IPS-18a (cell line): ENCODE results near the gene TTC27.

Source experiments
- H3K27ac ChIP-seq: one replicate; pipeline ENCODE4 v1.5.1; 2013; ENCODE audit warnings: low read length
- H3K27me3 ChIP-seq: one replicate; pipeline ENCODE4 v1.6.1; 2013; ENCODE audit warnings: mild to moderate bottlenecking, low read length; ENCODE audit not compliant: control insufficient read depth, insufficient read depth
- H3K36me3 ChIP-seq: one replicate; pipeline ENCODE4 v1.6.1; 2013; ENCODE audit warnings: low read depth, low read length; ENCODE audit not compliant: control insufficient read depth
- H3K4me1 ChIP-seq: one replicate; pipeline ENCODE4 v1.6.1; 2013; ENCODE audit warnings: low read depth, low read length; ENCODE audit not compliant: control insufficient read depth
- H3K4me3 ChIP-seq: one replicate; pipeline ENCODE4 v1.5.1; 2013; ENCODE audit warnings: low read length
- H3K9ac ChIP-seq: one replicate; pipeline ENCODE4 v1.6.1; 2013; ENCODE audit warnings: mild to moderate bottlenecking, low read length, moderate library complexity
- H3K9me3 ChIP-seq: one replicate; pipeline ENCODE4 v1.6.1; 2013; ENCODE audit warnings: low read depth, low read length; ENCODE audit not compliant: control insufficient read depth

TTC27 gene

DNA sequence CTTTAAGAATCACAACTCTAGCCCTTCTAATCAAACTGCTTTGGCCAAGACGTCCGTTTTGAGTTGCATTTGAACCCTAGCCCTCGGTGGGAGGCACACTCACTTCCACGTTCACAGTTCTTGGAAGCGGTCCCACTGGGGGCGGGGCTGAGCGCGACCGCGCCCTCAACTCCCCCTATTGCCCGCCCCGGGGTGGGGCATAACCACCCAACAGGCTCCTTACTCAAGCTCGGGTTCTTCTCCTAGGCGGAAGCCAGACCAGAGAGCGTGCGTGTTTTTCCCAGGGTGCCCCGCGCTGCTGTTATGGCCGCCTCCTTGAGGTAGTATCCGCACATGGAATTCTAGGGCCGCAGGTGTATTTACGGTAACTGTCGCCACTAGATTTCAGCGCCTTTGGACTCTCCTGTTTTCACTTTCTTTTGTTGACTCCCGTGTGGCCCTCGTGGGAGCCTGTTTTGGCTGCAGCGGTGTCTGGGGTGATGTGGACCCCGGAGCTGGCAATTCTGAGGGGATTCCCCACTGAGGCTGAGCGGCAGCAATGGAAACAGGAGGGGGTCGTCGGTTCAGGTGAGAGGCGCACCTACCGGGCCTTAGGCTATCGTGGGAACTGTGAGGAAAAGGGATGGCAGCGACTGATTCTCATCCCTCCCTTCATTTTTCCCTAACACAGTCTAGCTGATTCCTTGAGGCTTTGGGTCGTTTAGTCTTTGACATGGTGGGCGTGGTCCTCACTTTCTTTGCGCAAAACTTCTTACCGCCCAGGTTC is at the start of gene TTC27:
Gene TTC27 (plus strand): TSS at position 237 of the 766 bp plus-strand sequence. CDS start 243 bp downstream, at position 480.
- peak within 1 kb of the TSS; percentile 95 for H3K4me3 ChIP-seq
- H3K4me1 ChIP-seq = no peaks in the 10 kb centered on the region
- no peaks in the 10 kb centered on the region for H3K9me3 ChIP-seq
- H3K27me3 ChIP-seq = no peaks in the 10 kb centered on the region
- H3K9ac ChIP-seq = peak within 1 kb of the TSS; percentile 86
- H3K27ac ChIP-seq = peak within 1 kb of the TSS; percentile 55
- no peaks in the 10 kb centered on the region for H3K36me3 ChIP-seq

DNA sequence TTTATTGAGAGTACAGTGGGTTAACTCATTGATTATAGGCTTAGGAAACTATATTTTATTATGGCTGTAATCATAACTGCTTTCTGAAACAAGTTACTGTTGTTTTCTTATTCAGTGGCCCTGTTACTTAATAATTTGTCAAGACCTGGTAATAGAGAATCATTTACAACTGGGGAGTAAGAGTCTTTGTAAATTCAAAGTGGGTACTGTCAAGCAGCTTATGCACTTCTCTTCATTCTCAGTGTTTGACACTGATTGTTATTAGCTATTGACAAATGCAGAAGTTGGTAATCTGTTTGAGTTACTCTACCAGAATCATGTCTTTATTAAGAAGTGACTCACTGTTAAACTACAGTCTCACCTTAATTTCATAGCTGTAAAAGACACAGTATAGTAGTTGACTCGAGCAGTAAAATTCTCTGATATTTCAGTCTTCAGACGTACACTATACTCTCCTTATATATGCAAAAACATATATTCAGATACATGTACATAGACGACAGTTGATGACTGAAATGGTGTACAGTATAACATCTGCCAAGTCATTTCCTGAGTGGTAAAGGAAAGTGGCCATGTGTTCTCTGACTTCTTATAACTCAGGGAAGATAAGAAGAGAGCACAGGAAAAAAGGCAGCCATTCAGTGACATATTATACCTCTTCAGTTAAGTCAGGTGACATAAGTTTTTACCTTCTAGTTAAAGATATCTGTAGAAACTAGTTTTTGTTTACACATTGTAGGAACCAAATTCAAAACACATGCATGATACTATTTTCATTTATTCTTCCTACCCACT is 36.0 kb upstream of the TTC27 start:
- Histone ChIP-seq H3K27me3 (no peaks in the 10 kb centered on the region), H3K4me3 (no peak overlapping the region), H3K9ac (no peak overlapping the region), H3K27ac (no peak overlapping the region), H3K9me3 (no peaks in the 10 kb centered on the region), H3K36me3 (no peaks in the 10 kb centered on the region), H3K4me1 (no peaks in the 10 kb centered on the region)

DNA sequence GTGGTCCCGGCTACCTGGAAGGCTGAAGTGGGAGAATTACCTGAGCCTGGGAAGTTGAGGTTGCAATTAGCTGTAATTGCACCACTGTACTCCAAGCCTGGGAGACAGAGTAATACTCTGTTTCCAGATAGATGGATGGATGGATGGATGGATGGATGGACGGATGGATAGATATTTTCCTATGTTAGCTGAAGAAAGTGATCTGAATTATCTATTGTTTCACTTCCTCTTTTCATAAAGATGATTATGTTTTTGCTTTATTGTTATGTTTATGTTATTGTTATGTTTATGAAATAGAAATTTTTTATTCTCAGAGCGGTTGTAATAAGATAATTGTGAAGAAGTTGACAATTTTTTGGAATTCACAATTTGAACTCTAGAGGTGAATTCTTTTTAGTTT is 33.3 kb upstream of the TTC27 start:
- Histone ChIP-seq H3K4me3 (no peak overlapping the region), H3K27ac (no peak overlapping the region), H3K27me3 (no peaks in the 10 kb centered on the region), H3K9ac (no peak overlapping the region), H3K36me3 (peaks cover 4% of the 10 kb centered on the region), H3K9me3 (no peaks in the 10 kb centered on the region), H3K4me1 (no peaks in the 10 kb centered on the region)

DNA sequence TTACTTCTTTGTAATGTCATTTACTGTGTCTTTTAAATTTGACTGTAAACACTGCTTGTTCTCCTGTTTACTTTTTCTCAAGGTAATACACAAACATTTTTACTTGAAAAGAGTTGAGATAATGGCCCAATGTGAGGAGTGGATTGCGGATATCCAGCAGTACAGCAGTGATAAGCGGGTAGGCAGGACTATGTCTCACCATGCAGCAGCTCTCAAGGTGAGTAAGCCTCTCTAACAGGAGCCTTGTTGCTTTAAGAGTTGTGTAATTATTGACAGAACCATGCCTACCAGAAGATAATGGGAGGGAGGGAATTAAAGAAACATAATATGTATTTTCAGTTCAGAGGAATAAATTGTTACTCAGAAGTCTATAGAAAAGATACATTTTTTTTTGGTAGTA is 16.5 kb upstream of the TTC27 start:
- Histone ChIP-seq H3K9me3 (no peaks in the 10 kb centered on the region), H3K4me3 (no peak overlapping the region), H3K27me3 (no peaks in the 10 kb centered on the region), H3K27ac (no peak overlapping the region), H3K36me3 (peaks cover 18% of the 10 kb centered on the region), H3K9ac (no peak overlapping the region), H3K4me1 (no peaks in the 10 kb centered on the region)

DNA sequence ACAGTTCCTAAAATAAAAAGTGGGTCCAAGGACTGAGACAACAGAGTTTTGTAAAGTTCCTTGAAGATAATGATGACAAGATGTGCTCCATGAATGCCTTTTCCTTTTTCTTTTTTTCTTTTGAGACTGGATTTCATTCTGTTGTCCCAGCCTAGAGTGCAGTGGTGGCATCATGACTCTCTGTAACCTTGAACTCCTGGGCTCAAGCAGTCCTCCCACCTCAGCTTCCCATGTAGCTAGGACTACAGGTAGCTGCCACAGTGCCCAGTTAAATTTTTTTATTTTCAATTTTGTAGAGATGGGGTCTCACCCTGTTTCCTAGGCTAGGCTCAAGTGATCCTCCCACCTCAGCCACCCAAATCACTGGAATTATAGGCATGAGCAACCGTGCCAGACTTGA is 16.1 kb upstream of the TTC27 start:
- Histone ChIP-seq H3K27me3 (no peaks in the 10 kb centered on the region), H3K36me3 (peaks cover 20% of the 10 kb centered on the region), H3K9ac (no peak overlapping the region), H3K9me3 (no peaks in the 10 kb centered on the region), H3K27ac (no peak overlapping the region), H3K4me1 (no peaks in the 10 kb centered on the region), H3K4me3 (no peak overlapping the region)

DNA sequence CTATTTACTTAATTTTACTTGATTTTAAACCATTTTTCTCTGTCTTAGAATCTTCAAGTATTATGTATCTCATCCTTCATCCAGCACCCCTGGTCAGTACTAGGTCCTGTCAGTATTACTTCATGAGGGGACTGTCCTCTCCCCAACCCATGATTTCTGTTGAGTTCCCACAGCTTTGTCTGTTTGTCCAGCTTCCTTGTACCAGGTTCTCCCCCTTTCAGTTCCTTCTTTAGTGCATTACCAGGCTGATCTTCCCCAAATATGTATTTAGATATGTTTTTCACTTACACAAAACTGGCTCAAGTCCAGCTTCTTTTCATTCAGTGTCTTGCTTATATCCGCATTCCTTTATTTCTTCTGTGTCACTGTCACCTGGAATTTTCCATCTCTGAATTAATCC is 13.8 kb upstream of the TTC27 start:
- H3K36me3 ChIP-seq = peaks cover 35% of the 10 kb centered on the region
- no peak overlapping the region for H3K9ac ChIP-seq
- H3K27me3 ChIP-seq = no peaks in the 10 kb centered on the region

DNA sequence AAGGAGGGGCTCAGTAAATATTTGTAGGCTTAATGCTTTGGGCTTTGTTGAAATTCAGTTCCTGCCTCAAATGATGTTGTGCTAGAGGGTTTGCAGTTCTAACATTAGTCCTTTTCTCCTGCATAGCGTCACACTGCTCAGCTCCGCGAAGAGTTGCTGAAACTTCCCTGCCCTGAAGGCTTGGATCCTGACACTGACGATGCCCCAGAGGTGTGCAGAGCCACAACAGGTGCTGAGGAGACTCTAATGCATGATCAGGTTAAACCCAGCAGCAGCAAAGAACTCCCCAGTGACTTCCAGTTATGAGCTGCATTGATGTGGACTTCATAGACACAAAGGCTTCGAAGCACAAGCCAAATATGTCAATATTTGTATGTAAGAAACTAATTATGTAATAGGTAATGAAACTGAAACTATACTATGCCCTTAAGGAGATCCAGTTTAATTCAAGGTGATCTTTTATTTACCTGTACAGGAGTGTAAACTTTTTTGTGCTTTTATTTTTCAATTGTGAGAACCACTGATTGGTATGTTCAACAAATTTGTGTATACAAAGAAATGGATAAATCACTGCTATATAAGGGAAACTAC is 10.2 kb upstream of the TTC27 start:
- Histone ChIP-seq H3K4me1 (no peaks in the 10 kb centered on the region), H3K27ac (no peak overlapping the region), H3K4me3 (no peak overlapping the region), H3K9me3 (no peaks in the 10 kb centered on the region), H3K9ac (no peak overlapping the region), H3K27me3 (no peaks in the 10 kb centered on the region), H3K36me3 (peaks cover 30% of the 10 kb centered on the region)

More for the DNA sequence above, 13.8 kb upstream of the TTC27 start:
- Histone ChIP-seq H3K4me3 (no peak overlapping the region), H3K4me1 (no peaks in the 10 kb centered on the region), H3K9me3 (no peaks in the 10 kb centered on the region), H3K27ac (no peak overlapping the region)

DNA sequence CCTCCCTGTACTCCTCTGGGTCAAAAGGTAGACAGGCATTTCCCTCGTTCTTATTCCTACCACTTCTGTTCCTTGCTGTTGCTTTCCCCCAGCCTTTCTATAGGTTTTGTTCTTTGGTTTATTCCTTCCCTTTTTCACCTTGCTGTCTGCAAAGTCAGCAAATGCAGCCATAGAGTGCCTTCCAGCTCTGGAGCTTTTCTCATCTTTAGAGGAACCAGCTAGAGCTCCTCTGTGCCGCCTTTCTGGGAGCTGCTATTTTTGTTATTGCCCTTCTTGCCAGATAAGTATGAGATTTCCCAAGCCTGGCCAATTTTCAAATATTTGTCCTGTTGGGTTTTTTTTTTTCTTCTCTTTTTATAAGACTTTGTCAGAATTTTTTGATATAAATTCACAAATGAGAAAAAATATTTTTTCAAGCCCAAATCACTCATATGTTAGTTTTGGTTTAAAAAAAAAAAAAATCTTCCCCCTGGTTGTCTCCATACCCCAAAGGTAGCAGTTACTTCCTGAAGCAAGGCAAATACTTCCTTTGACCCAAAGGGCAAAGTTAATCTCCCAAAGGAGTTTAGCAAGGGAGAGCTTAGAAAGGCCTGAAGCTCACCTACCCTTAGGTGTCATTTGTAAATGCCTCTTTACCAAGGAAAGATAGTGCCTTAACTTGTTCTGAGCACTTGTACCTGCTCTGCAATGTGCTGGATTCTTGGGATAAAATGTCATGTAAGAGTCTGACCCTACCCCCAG is 5.1 kb upstream of the TTC27 start:
- Histone ChIP-seq H3K9ac (no peak overlapping the region), H3K4me1 (no peaks in the 10 kb centered on the region), H3K27ac (no peak overlapping the region), H3K27me3 (no peaks in the 10 kb centered on the region), H3K36me3 (peaks cover 16% of the 10 kb centered on the region), H3K4me3 (no peak overlapping the region), H3K9me3 (no peaks in the 10 kb centered on the region)

DNA sequence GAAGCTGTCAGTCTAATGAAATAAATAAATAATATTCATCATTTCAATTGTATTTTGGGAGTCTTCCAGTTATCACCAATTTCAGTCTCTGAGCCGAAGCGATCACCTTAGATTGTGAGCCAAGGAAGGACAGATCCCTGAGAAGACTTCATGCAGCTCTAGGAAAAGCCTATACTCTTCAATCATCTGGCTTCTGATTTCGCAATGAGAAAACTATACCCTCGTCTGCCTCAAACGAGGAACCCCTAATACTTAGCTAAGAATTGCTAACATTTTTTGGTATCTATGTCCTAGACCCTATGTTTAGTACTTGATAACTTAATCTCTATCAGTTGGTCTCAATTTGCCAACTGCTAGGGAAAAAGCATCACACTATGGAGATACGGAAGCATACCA is 4.5 kb upstream of the TTC27 start:
- Histone ChIP-seq H3K9me3 (no peaks in the 10 kb centered on the region), H3K27ac (no peak overlapping the region), H3K4me3 (no peak overlapping the region), H3K36me3 (peaks cover 10% of the 10 kb centered on the region), H3K9ac (no peak overlapping the region), H3K27me3 (no peaks in the 10 kb centered on the region), H3K4me1 (no peaks in the 10 kb centered on the region)

DNA sequence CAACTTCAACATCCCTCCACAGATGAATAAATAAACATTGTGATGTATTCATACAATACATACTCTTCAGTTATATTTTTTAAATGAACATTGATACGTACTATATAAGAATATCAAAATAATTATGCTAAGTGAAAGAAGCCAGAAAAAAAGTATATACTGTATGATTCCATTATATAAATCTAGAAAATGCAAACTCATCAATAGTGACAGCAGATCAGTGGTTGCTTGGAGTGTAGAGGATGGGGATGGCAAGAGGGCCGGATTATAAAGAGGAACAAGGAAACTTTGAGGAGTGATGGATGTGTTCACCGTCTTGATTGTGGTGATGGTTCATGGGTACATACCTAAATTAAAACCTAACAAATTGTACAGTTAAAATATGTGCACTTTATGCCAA is 3.0 kb upstream of the TTC27 start:
- Histone ChIP-seq H3K27ac (no peak overlapping the region), H3K4me3 (no peak overlapping the region), H3K36me3 (peaks cover 5% of the 10 kb centered on the region), H3K27me3 (no peaks in the 10 kb centered on the region), H3K4me1 (no peaks in the 10 kb centered on the region), H3K9ac (no peak overlapping the region), H3K9me3 (no peaks in the 10 kb centered on the region)

DNA sequence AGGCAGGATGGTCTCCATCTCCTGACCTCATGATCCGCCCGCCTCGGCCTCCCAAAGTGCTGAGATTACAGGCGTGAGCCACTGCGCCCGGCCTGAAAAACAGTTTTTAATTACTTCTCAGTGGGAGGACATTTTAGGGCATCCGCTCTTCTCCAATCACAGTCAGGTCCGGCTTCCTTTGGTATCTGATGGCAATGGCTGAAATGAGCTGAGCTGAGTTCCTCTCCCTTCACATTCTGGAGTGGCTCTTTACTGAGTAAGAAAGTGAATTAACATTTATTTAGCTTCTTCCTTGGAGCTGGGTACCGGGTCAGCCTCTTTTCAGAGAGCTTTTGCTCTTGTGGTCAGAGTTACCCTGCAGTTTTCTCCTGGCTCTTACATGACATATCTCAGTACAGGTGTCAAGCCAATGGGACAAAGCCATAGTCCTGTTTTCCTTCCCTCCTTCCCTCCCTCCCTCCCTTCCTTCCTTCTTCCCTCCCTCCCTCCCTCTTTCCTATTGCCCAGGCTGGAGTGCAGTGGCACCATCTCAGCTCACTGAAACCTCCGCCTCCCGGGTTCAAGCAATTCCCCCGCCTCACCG is 1.1 kb upstream of the TTC27 start:
- peak overlapping the region; percentile 95 for H3K4me3 ChIP-seq
- no peaks in the 10 kb centered on the region for H3K9me3 ChIP-seq
- H3K9ac ChIP-seq = no peak overlapping the region
- H3K36me3 ChIP-seq = peaks cover 5% of the 10 kb centered on the region
- H3K27me3 ChIP-seq = no peaks in the 10 kb centered on the region
- no peaks in the 10 kb centered on the region for H3K4me1 ChIP-seq
- H3K27ac ChIP-seq = no peak overlapping the region
